ENCODE measurements around the gene PAQR5. TPM values are rescaled to one million over a fixed set of nuclear protein-coding genes. Genes with fewer than 3 reads are reported as not detected.

The PAQR5 gene
- 1 to 10 TPM in 2 of 3 donors, under 1 TPM in 1; 0.96 to 2.6 (median 2.0) TPM for total RNA-seq

DNA sequence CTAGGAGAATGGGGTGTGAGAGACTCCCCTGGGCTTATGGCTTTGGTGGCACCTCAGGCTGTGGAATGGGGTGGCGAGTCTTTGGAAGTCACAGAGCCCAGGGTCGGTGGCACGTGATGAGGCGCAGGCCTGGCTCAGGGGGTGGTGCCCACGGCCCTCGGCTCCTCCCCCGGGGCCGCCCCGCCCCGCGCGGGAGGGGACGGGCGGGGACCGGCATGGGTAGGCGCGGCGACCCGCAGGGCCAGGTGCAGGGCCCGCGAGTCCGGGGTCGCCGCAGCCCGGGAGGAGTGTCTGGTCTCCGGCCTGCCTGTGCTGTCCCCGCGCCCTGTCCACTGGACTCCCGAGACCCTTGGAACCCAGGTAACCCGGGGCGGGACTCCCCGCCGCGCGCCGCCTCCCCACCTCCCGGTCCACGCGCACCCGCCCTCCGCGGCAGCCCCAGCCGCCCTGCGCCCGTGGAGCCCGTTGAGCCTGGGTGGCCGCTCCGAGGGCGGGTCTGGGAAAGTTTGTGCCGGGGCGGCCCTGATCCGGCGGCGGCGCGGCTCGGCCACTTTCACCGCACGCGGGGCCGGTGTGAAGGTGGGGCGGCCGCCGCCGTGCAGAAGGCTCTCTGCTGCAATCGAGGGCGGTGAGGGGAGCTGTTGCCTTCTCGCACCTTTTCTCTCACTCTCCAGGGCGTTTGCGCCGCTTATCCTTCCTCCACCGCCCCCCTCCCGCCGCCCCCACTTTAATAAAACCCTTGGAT lies at the start of gene PAQR5:
TSS of gene PAQR5 (plus strand) at position 216 of the 745 bp plus-strand sequence. CDS start 61,169 bp downstream, outside the sequence.
- intact Hi-C loops (cut with DNase I; ENCODE audit: low total_unique reads), result no loop called here
- no peak for DNase-seq (ENCODE audit: low spot score in 2 of 2)
- H3K27me3 ChIP-seq, result no peaks in the 10 kb centered on the region
- no peak within 1 kb of the TSS for H3K27ac ChIP-seq
- H3K4me3 ChIP-seq, result peak within 1 kb of the TSS; percentile 47 to 72 (median 60)
- peaks cover 0 to 4% of the 10 kb centered on the region in 2 donors for H3K4me1 ChIP-seq
- no peaks in the 10 kb centered on the region for H3K36me3 ChIP-seq
- TF ChIP-seq POLR2A (IDR thresholded peaks at IDR 0.05) (no peak), POLR2AphosphoS5 (IDR thresholded peaks at IDR 0.05) (no peak), CTCF (IDR thresholded peaks at IDR 0.05) (no peak)
- no peaks in the 10 kb centered on the region for H3K9me3 ChIP-seq

DNA sequence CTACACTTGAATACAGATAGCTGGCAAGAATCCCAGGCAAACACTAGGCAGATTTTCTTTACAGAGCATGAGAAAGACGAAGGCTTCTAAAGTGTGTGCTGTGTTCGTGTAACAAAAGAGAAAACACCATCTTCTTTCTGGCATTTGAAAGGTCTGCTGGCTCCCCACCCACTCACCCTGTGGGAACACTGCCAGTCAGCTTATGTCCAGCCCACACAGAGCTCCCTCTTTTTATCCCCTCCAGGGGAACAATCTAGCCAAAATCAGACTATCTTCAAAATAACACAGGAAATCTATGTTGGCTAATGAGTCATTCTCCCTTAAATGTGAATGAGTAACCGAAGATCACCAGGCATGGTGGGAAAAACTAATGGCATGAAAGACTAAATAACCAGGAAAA lies 45.6 kb upstream of the PAQR5 start:
- Histone ChIP-seq H3K4me1 (no peaks in the 10 kb centered on the region), H3K27me3 (no peaks in the 10 kb centered on the region), H3K27ac (peak overlapping the region; percentile 37 to 60), H3K36me3 (no peaks in the 10 kb centered on the region), H3K9me3 (no peaks in the 10 kb centered on the region), H3K4me3 (no peak overlapping the region)
- no peak for DNase-seq (ENCODE audit: low spot score in 2 of 2)
- no peak for TF ChIP-seq POLR2AphosphoS5 (IDR thresholded peaks at IDR 0.05)
- no peak for TF ChIP-seq POLR2A (IDR thresholded peaks at IDR 0.05)
- no peak for TF ChIP-seq CTCF (IDR thresholded peaks at IDR 0.05)
- intact Hi-C loops (cut with DNase I; ENCODE audit: low total_unique reads), result no loop called here

- intact Hi-C loops (cut with DNase I; ENCODE audit: low total_unique reads), result no loop called here
- Histone ChIP-seq H3K4me1 (no peaks in the 10 kb centered on the region), H3K9me3 (no peaks in the 10 kb centered on the region), H3K4me3 (no peak overlapping the region), H3K27ac (no peak overlapping the region), H3K36me3 (no peaks in the 10 kb centered on the region), H3K27me3 (no peaks in the 10 kb centered on the region)
- DNase-seq (ENCODE audit: low spot score in 2 of 2), result no peak
- TF ChIP-seq CTCF (IDR thresholded peaks at IDR 0.05) (peak in 2 of 3 donors; percentile 59 to 63), POLR2A (IDR thresholded peaks at IDR 0.05) (no peak)
Observed at GRCh38 chr15:69265347-69265955, 33.3 kb upstream of the PAQR5 start.

DNA sequence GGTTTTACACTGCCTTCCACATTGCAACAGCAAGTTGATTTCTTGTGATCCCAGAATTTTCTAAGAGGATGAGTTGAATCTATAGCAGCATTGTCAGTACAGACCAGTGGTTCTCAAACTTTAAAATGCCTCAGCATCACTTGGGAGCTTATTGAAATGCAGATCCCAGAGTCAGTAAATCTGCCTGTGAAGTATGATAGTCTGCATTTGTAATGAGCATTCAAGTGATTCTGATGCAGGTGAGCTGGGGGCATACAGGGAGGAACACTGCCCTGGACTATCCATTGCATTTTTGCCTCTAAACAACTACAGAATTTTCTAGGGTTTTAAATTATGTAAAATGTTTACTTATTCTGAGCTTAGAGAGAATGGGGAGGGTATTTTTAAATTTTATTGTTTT lies 27.5 kb upstream of the PAQR5 start:
- TF ChIP-seq CTCF (IDR thresholded peaks at IDR 0.05) (no peak), POLR2AphosphoS5 (IDR thresholded peaks at IDR 0.05) (no peak), POLR2A (IDR thresholded peaks at IDR 0.05) (no peak)
- intact Hi-C loops (cut with DNase I; ENCODE audit: low total_unique reads), result no loop called here

GRCh38 chr15:69272139-69272538 lies 26.6 kb upstream of the PAQR5 start:
- H3K9me3 ChIP-seq, result no peaks in the 10 kb centered on the region
- intact Hi-C loops (cut with DNase I; ENCODE audit: low total_unique reads), result no loop called here
- H3K4me3 ChIP-seq, result no peak overlapping the region
- no peaks in the 10 kb centered on the region for H3K4me1 ChIP-seq
- no peak overlapping the region for H3K27ac ChIP-seq
- no peaks in the 10 kb centered on the region for H3K36me3 ChIP-seq
- DNase-seq (ENCODE audit: low spot score in 2 of 2), result no peak
- no peak for TF ChIP-seq CTCF (IDR thresholded peaks at IDR 0.05)
- H3K27me3 ChIP-seq, result no peaks in the 10 kb centered on the region

More for the DNA sequence above, 27.5 kb upstream of the PAQR5 start:
- Histone ChIP-seq H3K4me1 (no peaks in the 10 kb centered on the region), H3K9me3 (no peaks in the 10 kb centered on the region), H3K36me3 (no peaks in the 10 kb centered on the region), H3K27me3 (no peaks in the 10 kb centered on the region), H3K27ac (no peak overlapping the region), H3K4me3 (no peak overlapping the region)
- no peak for DNase-seq (ENCODE audit: low spot score in 2 of 2)
